GM12878 (cell line): ENCODE data around the gene NT5C1A. TPM values are rescaled to one million over a fixed set of nuclear protein-coding genes. Genes with fewer than 3 reads are reported as not detected.

Experiments used
- ATAC-seq: fragments of 200-7000 bp; cut with Tn5 transposase; 3 replicates; pipeline ENCODE4 v1.9.1; 2020; ENCODE audit warnings: mild to moderate bottlenecking, moderate library complexity
- BruUV-seq: library from RNA; stranded (reverse); fragments of 400-500 nt; replicated peaks from 2 replicates; lab custom pipeline; 2021; lab: Mats Ljungman, UMichigan
- CTCF ChIA-PET: fragments of 300-600 bp; sonication (Branson Sonifier 250); formaldehyde crosslinking; extraction: SDS; loops from one replicate; lab custom pipeline; 2021; ENCODE audit warnings: inconsistent platforms; lab: Yijun Ruan, JAX
- POLR2A ChIA-PET: fragments of 350-600 bp; formaldehyde crosslinking; extraction: SDS; loops from one replicate; lab custom pipeline; 2021; ENCODE audit warnings: inconsistent platforms; lab: Charles Lee
- RAD21 ChIA-PET: fragments of 300-600 bp; sonication (Branson Sonifier 250); formaldehyde crosslinking; loops from one replicate; lab custom pipeline; 2023; ENCODE audit warnings: antibody characterized with exemption; ENCODE audit not compliant: unreplicated experiment; lab: Charles Lee
- SMC1A ChIA-PET: fragments of 300-600 bp; sonication (Branson Sonifier 250); formaldehyde crosslinking; loops from one replicate; lab custom pipeline; 2023; ENCODE audit not compliant: unreplicated experiment, uncharacterized antibody; lab: Charles Lee
- DNase-seq: peaks from one replicate; pipeline ENCODE4 v3.0.0-alpha.2; 2011; ENCODE audit warnings: low read depth, low spot score
- FAIRE-seq: peaks from 3 replicates; lab custom pipeline; 2011; peaks lifted over from hg19 to GRCh38; lab: Jason Lieb, UNC
- H2AFZ ChIP-seq: 2 replicates; pipeline ENCODE4 v1.6.0; 2011; ENCODE audit warnings: low read depth, low read length, control low read depth; ENCODE audit not compliant: control insufficient read depth
- H3K27ac ChIP-seq: 2 replicates; pipeline ENCODE4 v1.5.1; 2011; ENCODE audit warnings: control low read depth; ENCODE audit not compliant: control insufficient read depth, insufficient read depth
- H3K27me3 ChIP-seq, 2 experiments: replicated peaks in 1 of 2; 2 replicates each; pipeline versions ENCODE4 v1.6.0 to v1.6.1; 2011; ENCODE audit warnings: low read length in 1 of 2; ENCODE audit not compliant: control insufficient read depth in 2 of 2, insufficient read depth in 2 of 2
- H3K36me3 ChIP-seq, 2 experiments: 2 replicates each; pipeline ENCODE4 v1.5.1; 2011; ENCODE audit warnings: low read length in 1 of 2; ENCODE audit not compliant: control insufficient read depth in 2 of 2, insufficient read depth in 2 of 2
- H3K4me1 ChIP-seq: 2 replicates; pipeline ENCODE4 v1.6.1; 2011; ENCODE audit warnings: mild to moderate bottlenecking, low read length, moderate library complexity, mixed read lengths; ENCODE audit not compliant: control insufficient read depth, insufficient read depth
- H3K4me2 ChIP-seq: 2 replicates; pipeline ENCODE4 v1.6.0; 2011; ENCODE audit warnings: control low read depth; ENCODE audit not compliant: control insufficient read depth, insufficient read depth
- H3K4me3 ChIP-seq: fragments of 200-600 bp; sonication (generic); 2 replicates; pipeline ENCODE4 v1.5.1; 2016
- H3K79me2 ChIP-seq: 2 replicates; pipeline ENCODE4 v1.6.0; 2011; ENCODE audit warnings: low read length; ENCODE audit not compliant: control insufficient read depth, insufficient read depth
- H3K9ac ChIP-seq: 2 replicates; pipeline ENCODE4 v1.8.0; 2011; ENCODE audit warnings: low read length, control low read depth, mixed read lengths; ENCODE audit not compliant: control insufficient read depth, insufficient read depth
- H3K9me3 ChIP-seq: replicated peaks from 3 replicates; pipeline ENCODE4 v1.5.1; 2011; ENCODE audit warnings: mild to moderate bottlenecking, low read length; ENCODE audit not compliant: control insufficient read depth, insufficient read depth
- H4K20me1 ChIP-seq: 2 replicates; pipeline ENCODE4 v1.6.0; 2011; ENCODE audit not compliant: control insufficient read depth, insufficient read depth
- ATF7 ChIP-seq: fragments of 450-650 bp; IDR thresholded peaks from 2 replicates; pipeline ENCODE4 v1.6.1; 2016; ENCODE audit warnings: low read depth, mild to moderate bottlenecking
- IKZF1 ChIP-seq: fragments of 450-650 bp; conservative IDR thresholded peaks from 2 replicates; pipeline ENCODE4 v1.6.1; 2017; ENCODE audit warnings: antibody characterized with exemption, mild to moderate bottlenecking
- KAT2A ChIP-seq: conservative IDR thresholded peaks from 2 replicates; pipeline ENCODE4 v1.6.1; 2011; ENCODE audit warnings: low read depth, low read length; ENCODE audit not compliant: control insufficient read depth
- NR2C1 ChIP-seq: fragments of 450-650 bp; IDR thresholded peaks from 2 replicates; pipeline ENCODE4 v1.6.1; 2017; ENCODE audit warnings: antibody characterized with exemption, mild to moderate bottlenecking, moderate library complexity
- POLR2AphosphoS2 ChIP-seq: IDR thresholded peaks from 2 replicates; pipeline ENCODE4 v1.6.1; 2011; ENCODE audit warnings: low read depth, mild to moderate bottlenecking, low read length, improper control_type of control experiment, moderate library complexity
- SIN3A ChIP-seq: IDR thresholded peaks from 2 replicates; pipeline ENCODE4 v1.6.1; 2012; ENCODE audit warnings: low read depth, low read length, improper control_type of control experiment
- SMARCA5 ChIP-seq: fragments of 450-650 bp; IDR thresholded peaks from 2 replicates; pipeline ENCODE4 v1.6.1; 2017; ENCODE audit warnings: mild to moderate bottlenecking
- TBL1XR1 ChIP-seq: IDR thresholded peaks from 2 replicates; pipeline ENCODE4 v1.6.1; 2012; ENCODE audit warnings: low read depth, low read length, improper control_type of control experiment
- ZNF207 ChIP-seq: fragments of 450-650 bp; IDR thresholded peaks from 2 replicates; pipeline ENCODE4 v1.6.1; 2014; ENCODE audit warnings: antibody characterized with exemption, mild to moderate bottlenecking, borderline replicate concordance
- WGBS: methylation state at CpG from one replicate; pipeline ENCODE4 v1.1.6; 2016; ENCODE audit warnings: low lambda C conversion rate; ENCODE audit not compliant: insufficient replicate concordance, insufficient coverage; ENCODE audit errors: missing lambda C conversion rate; 5-methylcytosine and 5-hydroxymethylcytosine counted together
- in situ Hi-C: fragments of 300-500 bp; cut with MboI; formaldehyde crosslinking; loops from 9 replicates; pipeline ENCODE4 v1.14.3; 2018; ENCODE audit warnings: mixed read lengths
- intact Hi-C: fragments of 100-400 bp; cut with micrococcal nuclease; formaldehyde crosslinking; loops from one replicate; pipeline ENCODE4 v1.14.2; 2022; ENCODE audit not compliant: unreplicated experiment
- polyA plus RNA-seq, 11 experiments: library from polyadenylated mRNA; depleted of rRNA in 4 of 11; unstranded in 6 of 11; stranded (reverse) in 5 of 11; fragments of >200 nt; fragmentation: Nextera tagmentation in 4 of 11; fragmentation: Illumina TruSeq in 1 of 11; extraction: Ambion mirVana in 4 of 11; extraction: Trizol in 1 of 11; gene quantifications; 1 replicate in 1 of 11; 2 replicates in 10 of 11; pipeline versions ENCODE4 v1.2.1 to v1.2.3, GENCODE V29; 2011 to 2016; ENCODE audit warnings: inconsistent platforms in 2 of 11, missing spikeins in 2 of 11, low read depth in 1 of 11
- total RNA-seq, 4 experiments: library from RNA; depleted of rRNA in 3 of 4; stranded (reverse); fragments of >200 nt in 3 of 4; fragmentation: Illumina TruSeq in 1 of 4; extraction: Trizol in 1 of 4; gene quantifications; 2 replicates each; pipeline versions ENCODE4 v1.2.1 to v1.2.3, GENCODE V29; 2013 to 2021
- TF ChIP-seq, protein P1 (sequence below): fragments of 450-650 bp; IDR thresholded peaks from 2 replicates; pipeline ENCODE4 v1.6.1; 2017; ENCODE audit warnings: mild to moderate bottlenecking, moderate library complexity
- TF ChIP-seq, protein P2 (sequence below): fragments of 450-650 bp; IDR thresholded peaks from 2 replicates; pipeline ENCODE4 v1.6.1; 2018; ENCODE audit warnings: mild to moderate bottlenecking, low read depth, moderate library complexity; ENCODE audit not compliant: partially characterized antibody
- TF ChIP-seq, protein P3 (sequence below): IDR thresholded peaks from 2 replicates; pipeline ENCODE4 v1.6.1; 2012; ENCODE audit warnings: low read length, inconsistent platforms

NT5C1A gene
- total and polyA plus RNA-seq, 10 of the 15 experiments (the other 5 are each of a cell fraction or from before 2014, with no cell fraction given) = 0.05 to 0.77 (median 0.22) TPM; not detected in 1

DNA sequence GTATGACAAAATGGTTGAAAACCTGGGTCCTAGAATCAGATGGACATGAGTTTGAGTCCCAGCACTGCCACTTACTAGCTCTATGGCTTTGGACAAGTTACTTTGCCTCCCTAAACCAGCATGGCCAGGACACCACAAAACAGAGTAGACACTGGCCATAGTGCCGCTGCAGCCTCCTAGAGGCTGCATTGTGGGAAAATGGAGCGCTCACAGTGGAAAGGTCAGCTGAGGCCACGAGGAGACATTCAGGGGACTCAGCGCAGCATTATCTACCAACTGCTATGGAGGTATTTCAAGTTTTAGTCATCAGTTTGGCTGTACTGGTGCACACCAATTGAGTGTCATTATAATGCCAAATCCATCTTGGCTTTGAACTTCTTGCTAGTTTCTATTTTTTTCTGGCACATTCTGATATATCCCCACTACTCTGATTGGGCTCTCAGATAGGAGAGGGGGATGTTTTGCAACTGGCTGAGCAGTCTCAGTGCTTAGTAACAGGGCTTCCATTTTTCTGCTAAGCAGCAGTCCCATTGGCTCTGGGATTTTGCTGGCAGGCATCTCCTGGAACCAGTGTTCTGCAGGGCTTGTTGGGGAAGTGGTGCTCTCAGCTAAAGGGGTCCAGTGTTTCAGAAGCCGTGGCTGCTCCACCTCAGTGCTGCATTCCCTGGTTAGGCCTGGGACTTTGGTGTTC lies 16.2 kb downstream of the NT5C1A start:
- CTCF ChIA-PET = interaction anchor here (0.8 to 11.1 kb wide), 6 partner anchors 13 to 83 kb away, joined by 3 to 312 read pairs (median 14); partner anchors contain the start of gene NT5C1A
- Histone ChIP-seq H3K79me2 (no peaks in the 10 kb centered on the region), H4K20me1 (no peaks in the 10 kb centered on the region), H3K9me3 (no peaks in the 10 kb centered on the region), H3K4me1 (peaks cover 3% of the 10 kb centered on the region; the same call in 1 of the 2 replicates), H3K9ac (no peak overlapping the region), H3K27ac (no peak overlapping the region), H3K36me3 (no peaks in the 10 kb centered on the region), H3K4me3 (no peak overlapping the region), H2AFZ (no peak overlapping the region), H3K27me3 (no peaks in the 10 kb centered on the region; a peak in 1 of 4 replicates), H3K4me2 (no peak overlapping the region)
- WGBS = 51% methylated on average over 5 of the region's 5 CpGs
- no peak for DNase-seq
- in situ Hi-C loops = no loop called here
- no peak for FAIRE-seq
- SMC1A ChIA-PET = interaction anchor here (0.8 to 4.7 kb wide), 3 partner anchors 10 to 83 kb away, joined by 3 to 35 read pairs (median 3); no protein-coding TSS in a partner anchor
- TF ChIP-seq TBL1XR1 (no peak), NR2C1 (no peak), ATF7 (no peak), ZNF207 (no peak), KAT2A (no peak), POLR2AphosphoS2 (no peak), SIN3A (no peak), SMARCA5 (no peak), IKZF1 (no peak)
- TF ChIP-seq, protein P1, sequence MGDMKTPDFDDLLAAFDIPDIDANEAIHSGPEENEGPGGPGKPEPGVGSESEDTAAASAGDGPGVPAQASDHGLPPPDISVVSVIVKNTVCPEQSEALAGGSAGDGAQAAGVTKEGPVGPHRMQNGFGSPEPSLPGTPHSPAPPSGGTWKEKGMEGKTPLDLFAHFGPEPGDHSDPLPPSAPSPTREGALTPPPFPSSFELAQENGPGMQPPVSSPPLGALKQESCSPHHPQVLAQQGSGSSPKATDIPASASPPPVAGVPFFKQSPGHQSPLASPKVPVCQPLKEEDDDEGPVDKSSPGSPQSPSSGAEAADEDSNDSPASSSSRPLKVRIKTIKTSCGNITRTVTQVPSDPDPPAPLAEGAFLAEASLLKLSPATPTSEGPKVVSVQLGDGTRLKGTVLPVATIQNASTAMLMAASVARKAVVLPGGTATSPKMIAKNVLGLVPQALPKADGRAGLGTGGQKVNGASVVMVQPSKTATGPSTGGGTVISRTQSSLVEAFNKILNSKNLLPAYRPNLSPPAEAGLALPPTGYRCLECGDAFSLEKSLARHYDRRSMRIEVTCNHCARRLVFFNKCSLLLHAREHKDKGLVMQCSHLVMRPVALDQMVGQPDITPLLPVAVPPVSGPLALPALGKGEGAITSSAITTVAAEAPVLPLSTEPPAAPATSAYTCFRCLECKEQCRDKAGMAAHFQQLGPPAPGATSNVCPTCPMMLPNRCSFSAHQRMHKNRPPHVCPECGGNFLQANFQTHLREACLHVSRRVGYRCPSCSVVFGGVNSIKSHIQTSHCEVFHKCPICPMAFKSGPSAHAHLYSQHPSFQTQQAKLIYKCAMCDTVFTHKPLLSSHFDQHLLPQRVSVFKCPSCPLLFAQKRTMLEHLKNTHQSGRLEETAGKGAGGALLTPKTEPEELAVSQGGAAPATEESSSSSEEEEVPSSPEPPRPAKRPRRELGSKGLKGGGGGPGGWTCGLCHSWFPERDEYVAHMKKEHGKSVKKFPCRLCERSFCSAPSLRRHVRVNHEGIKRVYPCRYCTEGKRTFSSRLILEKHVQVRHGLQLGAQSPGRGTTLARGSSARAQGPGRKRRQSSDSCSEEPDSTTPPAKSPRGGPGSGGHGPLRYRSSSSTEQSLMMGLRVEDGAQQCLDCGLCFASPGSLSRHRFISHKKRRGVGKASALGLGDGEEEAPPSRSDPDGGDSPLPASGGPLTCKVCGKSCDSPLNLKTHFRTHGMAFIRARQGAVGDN = no peak
- TF ChIP-seq, protein P2, sequence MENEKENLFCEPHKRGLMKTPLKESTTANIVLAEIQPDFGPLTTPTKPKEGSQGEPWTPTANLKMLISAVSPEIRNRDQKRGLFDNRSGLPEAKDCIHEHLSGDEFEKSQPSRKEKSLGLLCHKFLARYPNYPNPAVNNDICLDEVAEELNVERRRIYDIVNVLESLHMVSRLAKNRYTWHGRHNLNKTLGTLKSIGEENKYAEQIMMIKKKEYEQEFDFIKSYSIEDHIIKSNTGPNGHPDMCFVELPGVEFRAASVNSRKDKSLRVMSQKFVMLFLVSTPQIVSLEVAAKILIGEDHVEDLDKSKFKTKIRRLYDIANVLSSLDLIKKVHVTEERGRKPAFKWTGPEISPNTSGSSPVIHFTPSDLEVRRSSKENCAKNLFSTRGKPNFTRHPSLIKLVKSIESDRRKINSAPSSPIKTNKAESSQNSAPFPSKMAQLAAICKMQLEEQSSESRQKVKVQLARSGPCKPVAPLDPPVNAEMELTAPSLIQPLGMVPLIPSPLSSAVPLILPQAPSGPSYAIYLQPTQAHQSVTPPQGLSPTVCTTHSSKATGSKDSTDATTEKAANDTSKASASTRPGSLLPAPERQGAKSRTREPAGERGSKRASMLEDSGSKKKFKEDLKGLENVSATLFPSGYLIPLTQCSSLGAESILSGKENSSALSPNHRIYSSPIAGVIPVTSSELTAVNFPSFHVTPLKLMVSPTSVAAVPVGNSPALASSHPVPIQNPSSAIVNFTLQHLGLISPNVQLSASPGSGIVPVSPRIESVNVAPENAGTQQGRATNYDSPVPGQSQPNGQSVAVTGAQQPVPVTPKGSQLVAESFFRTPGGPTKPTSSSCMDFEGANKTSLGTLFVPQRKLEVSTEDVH = no peak
- TF ChIP-seq, protein P3, sequence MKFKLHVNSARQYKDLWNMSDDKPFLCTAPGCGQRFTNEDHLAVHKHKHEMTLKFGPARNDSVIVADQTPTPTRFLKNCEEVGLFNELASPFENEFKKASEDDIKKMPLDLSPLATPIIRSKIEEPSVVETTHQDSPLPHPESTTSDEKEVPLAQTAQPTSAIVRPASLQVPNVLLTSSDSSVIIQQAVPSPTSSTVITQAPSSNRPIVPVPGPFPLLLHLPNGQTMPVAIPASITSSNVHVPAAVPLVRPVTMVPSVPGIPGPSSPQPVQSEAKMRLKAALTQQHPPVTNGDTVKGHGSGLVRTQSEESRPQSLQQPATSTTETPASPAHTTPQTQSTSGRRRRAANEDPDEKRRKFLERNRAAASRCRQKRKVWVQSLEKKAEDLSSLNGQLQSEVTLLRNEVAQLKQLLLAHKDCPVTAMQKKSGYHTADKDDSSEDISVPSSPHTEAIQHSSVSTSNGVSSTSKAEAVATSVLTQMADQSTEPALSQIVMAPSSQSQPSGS = no peak
- RAD21 ChIA-PET = interaction anchor here (2.7 kb wide), 1 partner anchor 52 kb away, joined by 18 read pairs; no protein-coding TSS in a partner anchor
- ATAC-seq = no peak
- intact Hi-C loops = loop anchor here (10.0 kb wide), 1 partner anchor 551 kb away; no protein-coding TSS in a partner anchor
- POLR2A ChIA-PET = interaction anchor here (0.6 kb wide), 1 partner anchor 548 kb away, joined by 3 read pairs; no protein-coding TSS in a partner anchor
- BruUV-seq = no TSS peak
